Natural killer cell (primary cell): Measurements from ENCODE around the gene LCA5L. TPM values are rescaled to one million over a fixed set of nuclear protein-coding genes. Genes with fewer than 3 reads are reported as not detected.

Source experiments
- ATAC-seq, 3 donors: fragments of 150-1000 bp in 2 of 3; fragments of 200-7000 bp in 1 of 3; cut with Tn5 transposase; 1 replicate in 1 of 3; 2 replicates in 2 of 3; pipeline ENCODE4 v1.10.0; 2021; ENCODE audit warnings: mild to moderate bottlenecking in 2 of 3, moderate library complexity in 2 of 3
- DNase-seq, 2 donors: peaks; one replicate each; pipeline versions ENCODE4 v3.0.0 to v3.0.0-alpha.2; 2013 to 2021; ENCODE audit warnings: mixed read lengths in 1 of 2
- H3K27ac ChIP-seq: one replicate; pipeline ENCODE4 v1.5.1; 2013; ENCODE audit warnings: mild to moderate bottlenecking, low read length
- H3K27me3 ChIP-seq: one replicate; pipeline ENCODE4 v1.6.1; 2013; ENCODE audit warnings: low read length; ENCODE audit not compliant: control insufficient read depth, insufficient read depth
- H3K36me3 ChIP-seq: one replicate; pipeline ENCODE4 v1.6.1; 2013; ENCODE audit warnings: low read length; ENCODE audit not compliant: control insufficient read depth, insufficient read depth
- H3K4me1 ChIP-seq: one replicate; pipeline ENCODE4 v1.6.1; 2013; ENCODE audit warnings: low read length; ENCODE audit not compliant: control insufficient read depth, insufficient read depth
- H3K4me3 ChIP-seq: one replicate; pipeline ENCODE4 v1.5.1; 2013; ENCODE audit warnings: low read length
- H3K9me3 ChIP-seq: one replicate; pipeline ENCODE4 v1.6.1; 2013; ENCODE audit warnings: low read length; ENCODE audit not compliant: control insufficient read depth, insufficient read depth
- H3K27ac Mint-ChIP-seq, 2 donors: one replicate each; pipeline ENCODE4 v1.8.0; 2022; ENCODE audit warnings: mild to moderate bottlenecking in 2 of 2, mixed read lengths in 2 of 2, moderate library complexity in 1 of 2
- H3K27me3 Mint-ChIP-seq, 2 donors: one replicate each; pipeline ENCODE4 v1.8.0; 2022; ENCODE audit warnings: low read depth in 2 of 2, mixed read lengths in 2 of 2
- H3K36me3 Mint-ChIP-seq: one replicate; pipeline ENCODE4 v1.8.0; 2022; ENCODE audit warnings: mixed read lengths
- H3K4me1 Mint-ChIP-seq, 2 donors: one replicate each; pipeline ENCODE4 v1.8.0; 2022; ENCODE audit warnings: mixed read lengths in 2 of 2
- H3K4me3 Mint-ChIP-seq: one replicate; pipeline ENCODE4 v1.8.0; 2022; ENCODE audit warnings: mild to moderate bottlenecking, moderate library complexity, mixed read lengths
- H3K9me3 Mint-ChIP-seq, 2 donors: one replicate each; pipeline ENCODE4 v1.8.0; 2022; ENCODE audit warnings: mixed read lengths in 2 of 2
- CTCF ChIP-seq: fragments of 200-600 bp; IDR thresholded peaks from one replicate; pipeline ENCODE4 v1.8.0; 2022; ENCODE audit warnings: antibody characterized with exemption
- WGBS: methylation state at CpG from one replicate; pipeline ENCODE4 v1.1.7; 2013; ENCODE audit warnings: missing lambda C conversion rate; ENCODE audit not compliant: insufficient coverage; 5-methylcytosine and 5-hydroxymethylcytosine counted together
- intact Hi-C: fragments of 100-400 bp; cut with micrococcal nuclease; formaldehyde crosslinking; loops from one replicate; pipeline ENCODE4 v1.14.2; 2022
- total RNA-seq, 4 donors: library from RNA; stranded (reverse); fragments of 120-200 nt in 1 of 4; gene quantifications; one replicate each; pipeline versions ENCODE4 v1.2.3 to v1.2.4, GENCODE V29; 2013 to 2022

LCA5L gene
- total RNA-seq, 3 donors from 2014 or later (not counting 1 experiment from before 2014, with no cell fraction given): 0.14 to 0.84 TPM; not detected in 1

GRCh38 chr21:39367783-39368182 is 77.8 kb downstream of the LCA5L start:
- DNase-seq (no peak), ATAC-seq (no peak)
- Mint-ChIP-seq H3K36me3 (no peaks in the 10 kb centered on the region), H3K27ac (no peak overlapping the region), H3K27me3 (peaks cover 7 to 10% of the 10 kb centered on the region in 2 donors), H3K4me3 (no peak overlapping the region), H3K9me3 (no peaks in the 10 kb centered on the region), H3K4me1 (no peaks in the 10 kb centered on the region)
- H3K27me3 ChIP-seq: no peaks in the 10 kb centered on the region
- H3K27ac ChIP-seq: no peak overlapping the region
- no peaks in the 10 kb centered on the region for H3K9me3 ChIP-seq
- H3K4me1 ChIP-seq: no peaks in the 10 kb centered on the region
- intact Hi-C loops: no loop called here
- no peak for TF ChIP-seq CTCF
- WGBS: 84% methylated on average over 2 of the region's 2 CpGs
- no peaks in the 10 kb centered on the region for H3K36me3 ChIP-seq
- no peak overlapping the region for H3K4me3 ChIP-seq

- Histone ChIP-seq H3K27ac (no peak overlapping the region), H3K4me3 (no peak overlapping the region), H3K9me3 (no peaks in the 10 kb centered on the region), H3K36me3 (no peaks in the 10 kb centered on the region), H3K4me1 (no peaks in the 10 kb centered on the region), H3K27me3 (no peaks in the 10 kb centered on the region)
- H3K4me1 Mint-ChIP-seq: no peaks in the 10 kb centered on the region
- H3K9me3 Mint-ChIP-seq: no peaks in the 10 kb centered on the region
- intact Hi-C loops: no loop called here
- H3K27ac Mint-ChIP-seq: no peak overlapping the region
- TF ChIP-seq CTCF: no peak
- ATAC-seq (no peak), DNase-seq (no peak)
- peaks cover 16 to 22% of the 10 kb centered on the region in 2 donors for H3K27me3 Mint-ChIP-seq
- H3K4me3 Mint-ChIP-seq: no peak overlapping the region
- no CpG with 5 or more reads among the region's 4 CpGs for WGBS
- H3K36me3 Mint-ChIP-seq: no peaks in the 10 kb centered on the region
These were observed 79.0 kb downstream of the LCA5L start for GRCh38 chr21:39366563-39366962.

- WGBS: 91% methylated on average over 3 of the region's 4 CpGs
- no peaks in the 10 kb centered on the region for H3K27me3 ChIP-seq
- no peaks in the 10 kb centered on the region for H3K9me3 Mint-ChIP-seq
- intact Hi-C loops: no loop called here
- H3K27ac Mint-ChIP-seq: no peak overlapping the region
- H3K9me3 ChIP-seq: no peaks in the 10 kb centered on the region
- no peaks in the 10 kb centered on the region for H3K4me1 ChIP-seq
- peaks cover 20 to 33% of the 10 kb centered on the region in 2 donors for H3K27me3 Mint-ChIP-seq
- H3K4me1 Mint-ChIP-seq: no peaks in the 10 kb centered on the region
- no peak overlapping the region for H3K27ac ChIP-seq
- H3K36me3 ChIP-seq: no peaks in the 10 kb centered on the region
- no peak overlapping the region for H3K4me3 Mint-ChIP-seq
- no peak for TF ChIP-seq CTCF
- DNase-seq (no peak), ATAC-seq (no peak)
- no peak overlapping the region for H3K4me3 ChIP-seq
- no peaks in the 10 kb centered on the region for H3K36me3 Mint-ChIP-seq
These were observed 80.6 kb downstream of the LCA5L start for GRCh38 chr21:39364949-39365348.
